ENCODE data around the gene METTL6.
"Not testable (repeated sequence)": the region's sequence is repeated elsewhere in the genome, so short reads cannot be mapped to it uniquely, and the experiment has no call there.

The METTL6 gene

DNA sequence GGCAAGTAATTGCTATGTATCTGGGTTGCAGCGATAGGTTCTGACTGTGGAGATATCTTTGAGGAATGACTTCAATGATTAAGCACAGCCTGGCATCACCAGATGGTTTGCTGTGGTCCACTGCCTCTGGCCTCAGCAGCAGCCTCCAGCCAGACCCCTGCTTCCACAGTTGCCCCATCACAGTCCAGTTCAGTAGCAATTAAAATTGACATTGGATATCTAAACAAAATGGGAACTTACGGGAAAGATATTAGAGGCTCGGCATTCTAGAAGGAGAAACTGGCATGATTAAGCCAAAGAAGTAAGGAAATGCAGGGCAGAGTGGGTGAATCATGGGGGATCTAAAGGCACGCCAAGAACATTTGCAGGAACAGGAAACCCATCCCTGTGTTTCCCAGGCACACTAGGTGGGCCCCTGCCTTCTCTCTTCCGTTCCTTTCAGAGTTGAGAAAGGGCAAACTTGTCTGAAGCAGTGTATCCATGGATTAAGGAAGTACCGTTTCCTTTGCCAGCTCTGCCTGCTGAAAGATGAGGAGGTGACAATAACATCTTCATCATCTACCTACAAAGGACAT lies 58.7 kb downstream of the METTL6 start:
- DNase-seq (ENCODE audit: low read depth in 3 of 3): no peak

DNA sequence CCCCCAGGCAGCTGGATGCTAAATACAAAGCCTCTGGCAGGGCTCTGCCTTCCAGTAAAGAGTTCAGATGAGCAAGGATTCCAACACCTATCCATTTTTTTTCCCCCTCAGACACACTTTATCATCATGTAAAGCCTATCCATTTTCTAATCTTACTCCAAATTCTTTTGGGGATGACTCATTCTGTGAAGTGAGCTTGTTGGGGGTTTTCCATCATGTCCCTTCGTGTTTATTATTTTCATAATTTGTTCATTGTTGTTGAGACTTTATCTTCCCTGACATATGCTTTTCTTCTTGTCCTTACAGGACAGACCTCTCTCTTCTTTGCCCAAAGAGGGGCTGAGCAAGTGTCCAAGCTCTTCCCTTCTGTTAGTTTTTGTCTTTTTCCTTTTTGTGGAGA lies 60.3 kb downstream of the METTL6 start:
- no peak for DNase-seq (ENCODE audit: low read depth in 3 of 3)

DNA sequence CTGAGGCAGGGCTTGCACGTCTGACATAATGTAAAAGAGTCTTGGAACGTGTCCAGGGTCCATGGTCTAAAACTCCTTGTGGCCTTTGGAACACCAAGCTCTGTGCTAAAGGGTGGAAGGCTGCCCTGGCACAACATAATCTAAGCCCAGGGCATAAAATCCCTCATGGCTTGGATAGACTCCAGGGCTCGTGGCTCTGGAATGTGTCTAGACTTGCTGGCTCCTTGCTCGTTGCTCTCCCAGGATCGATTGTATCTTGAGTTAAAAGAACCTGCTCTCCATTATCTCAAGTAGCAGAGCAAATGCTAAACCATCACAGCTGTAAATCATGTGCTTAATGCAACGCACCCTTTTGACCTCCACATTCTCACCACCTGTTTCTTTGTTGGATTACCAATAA lies 63.3 kb downstream of the METTL6 start:
- DNase-seq (ENCODE audit: low read depth in 3 of 3): not testable (repeated sequence)

DNA sequence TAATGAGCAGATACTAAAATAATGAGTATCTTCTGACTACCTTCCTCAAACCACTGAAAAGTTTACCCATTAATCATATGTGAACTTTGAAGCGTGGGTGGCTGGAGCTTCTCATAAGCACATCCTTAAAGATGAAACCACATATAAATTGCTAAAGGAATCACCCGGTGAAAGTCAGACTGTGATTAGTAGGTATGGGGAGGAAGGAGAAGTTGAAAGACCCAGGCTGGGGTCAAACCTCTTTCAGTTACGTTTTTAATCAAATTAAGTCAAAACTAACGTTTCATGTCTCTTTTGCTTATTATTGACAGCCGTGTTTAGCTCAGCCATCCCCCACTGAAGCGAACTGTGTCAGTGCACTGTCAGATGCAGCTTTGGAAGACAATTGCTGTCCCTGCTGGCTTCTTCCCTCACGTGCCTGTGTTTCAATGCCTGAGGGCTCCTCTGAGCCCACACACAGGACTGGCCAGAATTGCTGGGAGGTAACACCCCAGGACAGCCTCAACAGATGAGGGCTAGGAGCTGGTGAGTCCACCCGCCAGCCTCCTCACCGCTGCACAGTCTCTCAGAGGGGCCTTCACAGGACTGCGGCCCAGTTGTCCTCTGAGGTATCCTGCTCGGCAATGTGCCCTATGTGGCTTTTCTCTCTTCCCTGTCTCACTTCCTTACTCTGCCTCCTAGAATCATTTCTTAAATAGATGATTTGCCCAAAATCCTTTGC lies 65.7 kb downstream of the METTL6 start:
- peak in 1 of 3 experiments; percentile 20 for DNase-seq (ENCODE audit: low read depth in 3 of 3)

DNA sequence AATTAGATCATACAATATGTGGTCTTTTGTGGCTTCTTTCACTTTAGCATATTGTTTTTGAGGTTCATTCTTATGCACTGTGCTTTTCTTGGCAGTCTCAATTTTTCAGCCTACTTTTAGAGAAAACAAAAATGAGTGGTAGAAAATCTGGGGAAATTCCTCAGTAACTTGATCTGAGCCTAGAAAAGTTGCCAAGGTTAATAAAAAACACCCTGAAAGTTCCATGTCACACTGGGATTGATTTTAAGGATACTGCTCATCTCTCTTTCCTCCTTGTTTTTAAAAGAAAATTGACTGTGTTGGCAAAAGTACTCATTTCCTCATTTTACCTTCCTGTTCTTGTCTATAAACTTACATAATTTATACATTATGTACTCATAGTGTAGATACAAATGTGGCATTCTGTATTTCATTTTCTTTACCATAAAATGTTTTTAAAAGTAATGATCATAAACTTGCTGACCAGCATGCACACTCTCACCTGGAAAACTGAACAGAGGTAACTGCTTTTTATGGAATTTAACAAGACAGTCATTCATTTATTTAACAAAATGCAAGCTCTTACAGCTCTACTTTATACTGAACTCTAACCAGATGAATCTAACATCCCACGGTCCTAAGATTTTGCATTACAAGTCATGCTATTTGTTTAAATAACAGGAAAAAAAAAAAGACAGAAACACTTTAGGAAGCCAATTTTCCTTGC lies 66.4 kb downstream of the METTL6 start:
- no peak for DNase-seq (ENCODE audit: low read depth in 3 of 3)

Data from stimulated activated CD4-positive, alpha-beta T cell treated with anti-CD3 and anti-CD28 coated beads, TNF-alpha, amount 100 ng/mL, for 4 hours (primary cell).